Measurements from ENCODE around the gene ADAP2. TPM values are rescaled to one million over a fixed set of nuclear protein-coding genes. Genes with fewer than 3 reads are reported as not detected.

ADAP2 gene
- total RNA-seq, 1 experiment from 2014 or later: 1.2 TPM

DNA sequence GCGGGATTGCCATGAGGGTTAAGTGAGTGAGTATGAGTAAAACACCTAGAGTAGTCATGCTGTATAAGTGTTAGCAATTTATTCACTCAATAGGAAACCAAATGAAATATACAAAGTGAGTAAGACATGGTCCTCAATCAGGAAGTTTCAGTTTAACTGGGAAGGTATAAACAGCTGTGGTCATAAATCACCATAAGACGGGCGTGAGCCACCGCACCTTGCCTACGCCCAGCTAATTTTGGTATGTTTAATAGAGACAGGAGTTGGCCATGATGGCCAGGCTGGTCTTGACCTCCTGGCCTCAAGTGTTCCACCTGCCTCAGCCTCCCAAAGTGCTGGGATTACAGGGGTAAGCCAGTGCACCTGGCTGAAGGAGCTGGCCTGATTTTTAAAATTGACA is 76.1 kb downstream of the ADAP2 start:
- H3K9me3 Mint-ChIP-seq: no peaks in the 10 kb centered on the region
- POLR2A ChIA-PET: no interaction called here
- no peaks in the 10 kb centered on the region for H3K27me3 Mint-ChIP-seq (ENCODE audit: low read depth)
- DNase-seq (ENCODE audit: low spot score) (no peak), ATAC-seq (no peak)
- H3K4me1 Mint-ChIP-seq: no peaks in the 10 kb centered on the region
- H3K27ac Mint-ChIP-seq: no peak overlapping the region
- CTCF ChIA-PET: no interaction called here
- peaks cover 22% of the 10 kb centered on the region for H3K36me3 Mint-ChIP-seq
- TF ChIP-seq, protein P1, sequence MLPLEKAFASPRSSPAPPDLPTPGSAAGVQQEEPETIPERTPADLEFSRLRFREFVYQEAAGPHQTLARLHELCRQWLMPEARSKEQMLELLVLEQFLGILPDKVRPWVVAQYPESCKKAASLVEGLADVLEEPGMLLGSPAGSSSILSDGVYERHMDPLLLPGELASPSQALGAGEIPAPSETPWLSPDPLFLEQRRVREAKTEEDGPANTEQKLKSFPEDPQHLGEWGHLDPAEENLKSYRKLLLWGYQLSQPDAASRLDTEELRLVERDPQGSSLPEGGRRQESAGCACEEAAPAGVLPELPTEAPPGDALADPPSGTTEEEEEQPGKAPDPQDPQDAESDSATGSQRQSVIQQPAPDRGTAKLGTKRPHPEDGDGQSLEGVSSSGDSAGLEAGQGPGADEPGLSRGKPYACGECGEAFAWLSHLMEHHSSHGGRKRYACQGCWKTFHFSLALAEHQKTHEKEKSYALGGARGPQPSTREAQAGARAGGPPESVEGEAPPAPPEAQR (CRISPR knock-in tag; IDR thresholded peaks at IDR 0.05): no peak
- TF ChIP-seq FOXK1 (CRISPR knock-in tag; IDR thresholded peaks at IDR 0.05) (no peak), ETV6 (CRISPR knock-in tag; IDR thresholded peaks at IDR 0.05) (no peak), ZNF219 (CRISPR knock-in tag; IDR thresholded peaks at IDR 0.05; ENCODE audit: borderline replicate concordance) (no peak), ZNF317 (CRISPR knock-in tag; IDR thresholded peaks at IDR 0.05; ENCODE audit: borderline replicate concordance, low read depth) (no peak), SMAD3 (CRISPR knock-in tag; IDR thresholded peaks at IDR 0.05; ENCODE audit: borderline replicate concordance) (no peak), TCF7 (CRISPR knock-in tag; IDR thresholded peaks at IDR 0.05; ENCODE audit: low read depth) (no peak)
- TF ChIP-seq, protein P2, sequence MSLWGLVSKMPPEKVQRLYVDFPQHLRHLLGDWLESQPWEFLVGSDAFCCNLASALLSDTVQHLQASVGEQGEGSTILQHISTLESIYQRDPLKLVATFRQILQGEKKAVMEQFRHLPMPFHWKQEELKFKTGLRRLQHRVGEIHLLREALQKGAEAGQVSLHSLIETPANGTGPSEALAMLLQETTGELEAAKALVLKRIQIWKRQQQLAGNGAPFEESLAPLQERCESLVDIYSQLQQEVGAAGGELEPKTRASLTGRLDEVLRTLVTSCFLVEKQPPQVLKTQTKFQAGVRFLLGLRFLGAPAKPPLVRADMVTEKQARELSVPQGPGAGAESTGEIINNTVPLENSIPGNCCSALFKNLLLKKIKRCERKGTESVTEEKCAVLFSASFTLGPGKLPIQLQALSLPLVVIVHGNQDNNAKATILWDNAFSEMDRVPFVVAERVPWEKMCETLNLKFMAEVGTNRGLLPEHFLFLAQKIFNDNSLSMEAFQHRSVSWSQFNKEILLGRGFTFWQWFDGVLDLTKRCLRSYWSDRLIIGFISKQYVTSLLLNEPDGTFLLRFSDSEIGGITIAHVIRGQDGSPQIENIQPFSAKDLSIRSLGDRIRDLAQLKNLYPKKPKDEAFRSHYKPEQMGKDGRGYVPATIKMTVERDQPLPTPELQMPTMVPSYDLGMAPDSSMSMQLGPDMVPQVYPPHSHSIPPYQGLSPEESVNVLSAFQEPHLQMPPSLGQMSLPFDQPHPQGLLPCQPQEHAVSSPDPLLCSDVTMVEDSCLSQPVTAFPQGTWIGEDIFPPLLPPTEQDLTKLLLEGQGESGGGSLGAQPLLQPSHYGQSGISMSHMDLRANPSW (CRISPR knock-in tag; conservative IDR thresholded peaks at IDR 0.05; ENCODE audit: low read depth): no peak
- TF ChIP-seq, protein P3, sequence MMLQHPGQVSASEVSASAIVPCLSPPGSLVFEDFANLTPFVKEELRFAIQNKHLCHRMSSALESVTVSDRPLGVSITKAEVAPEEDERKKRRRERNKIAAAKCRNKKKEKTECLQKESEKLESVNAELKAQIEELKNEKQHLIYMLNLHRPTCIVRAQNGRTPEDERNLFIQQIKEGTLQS (CRISPR knock-in tag; conservative IDR thresholded peaks at IDR 0.05): no peak
- TF ChIP-seq, protein P4, sequence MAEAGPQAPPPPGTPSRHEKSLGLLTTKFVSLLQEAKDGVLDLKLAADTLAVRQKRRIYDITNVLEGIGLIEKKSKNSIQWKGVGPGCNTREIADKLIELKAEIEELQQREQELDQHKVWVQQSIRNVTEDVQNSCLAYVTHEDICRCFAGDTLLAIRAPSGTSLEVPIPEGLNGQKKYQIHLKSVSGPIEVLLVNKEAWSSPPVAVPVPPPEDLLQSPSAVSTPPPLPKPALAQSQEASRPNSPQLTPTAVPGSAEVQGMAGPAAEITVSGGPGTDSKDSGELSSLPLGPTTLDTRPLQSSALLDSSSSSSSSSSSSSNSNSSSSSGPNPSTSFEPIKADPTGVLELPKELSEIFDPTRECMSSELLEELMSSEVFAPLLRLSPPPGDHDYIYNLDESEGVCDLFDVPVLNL (CRISPR knock-in tag; IDR thresholded peaks at IDR 0.05; ENCODE audit: borderline replicate concordance, low read depth): no peak
- TF ChIP-seq, protein P5, sequence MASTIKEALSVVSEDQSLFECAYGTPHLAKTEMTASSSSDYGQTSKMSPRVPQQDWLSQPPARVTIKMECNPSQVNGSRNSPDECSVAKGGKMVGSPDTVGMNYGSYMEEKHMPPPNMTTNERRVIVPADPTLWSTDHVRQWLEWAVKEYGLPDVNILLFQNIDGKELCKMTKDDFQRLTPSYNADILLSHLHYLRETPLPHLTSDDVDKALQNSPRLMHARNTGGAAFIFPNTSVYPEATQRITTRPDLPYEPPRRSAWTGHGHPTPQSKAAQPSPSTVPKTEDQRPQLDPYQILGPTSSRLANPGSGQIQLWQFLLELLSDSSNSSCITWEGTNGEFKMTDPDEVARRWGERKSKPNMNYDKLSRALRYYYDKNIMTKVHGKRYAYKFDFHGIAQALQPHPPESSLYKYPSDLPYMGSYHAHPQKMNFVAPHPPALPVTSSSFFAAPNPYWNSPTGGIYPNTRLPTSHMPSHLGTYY (CRISPR knock-in tag; IDR thresholded peaks at IDR 0.05): no peak
- TF ChIP-seq, protein P6, sequence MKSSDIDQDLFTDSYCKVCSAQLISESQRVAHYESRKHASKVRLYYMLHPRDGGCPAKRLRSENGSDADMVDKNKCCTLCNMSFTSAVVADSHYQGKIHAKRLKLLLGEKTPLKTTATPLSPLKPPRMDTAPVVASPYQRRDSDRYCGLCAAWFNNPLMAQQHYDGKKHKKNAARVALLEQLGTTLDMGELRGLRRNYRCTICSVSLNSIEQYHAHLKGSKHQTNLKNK (CRISPR knock-in tag; IDR thresholded peaks at IDR 0.05): no peak
- TF ChIP-seq, protein P7, sequence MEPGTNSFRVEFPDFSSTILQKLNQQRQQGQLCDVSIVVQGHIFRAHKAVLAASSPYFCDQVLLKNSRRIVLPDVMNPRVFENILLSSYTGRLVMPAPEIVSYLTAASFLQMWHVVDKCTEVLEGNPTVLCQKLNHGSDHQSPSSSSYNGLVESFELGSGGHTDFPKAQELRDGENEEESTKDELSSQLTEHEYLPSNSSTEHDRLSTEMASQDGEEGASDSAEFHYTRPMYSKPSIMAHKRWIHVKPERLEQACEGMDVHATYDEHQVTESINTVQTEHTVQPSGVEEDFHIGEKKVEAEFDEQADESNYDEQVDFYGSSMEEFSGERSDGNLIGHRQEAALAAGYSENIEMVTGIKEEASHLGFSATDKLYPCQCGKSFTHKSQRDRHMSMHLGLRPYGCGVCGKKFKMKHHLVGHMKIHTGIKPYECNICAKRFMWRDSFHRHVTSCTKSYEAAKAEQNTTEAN (CRISPR knock-in tag; IDR thresholded peaks at IDR 0.05): no peak
- TF ChIP-seq, protein P8, sequence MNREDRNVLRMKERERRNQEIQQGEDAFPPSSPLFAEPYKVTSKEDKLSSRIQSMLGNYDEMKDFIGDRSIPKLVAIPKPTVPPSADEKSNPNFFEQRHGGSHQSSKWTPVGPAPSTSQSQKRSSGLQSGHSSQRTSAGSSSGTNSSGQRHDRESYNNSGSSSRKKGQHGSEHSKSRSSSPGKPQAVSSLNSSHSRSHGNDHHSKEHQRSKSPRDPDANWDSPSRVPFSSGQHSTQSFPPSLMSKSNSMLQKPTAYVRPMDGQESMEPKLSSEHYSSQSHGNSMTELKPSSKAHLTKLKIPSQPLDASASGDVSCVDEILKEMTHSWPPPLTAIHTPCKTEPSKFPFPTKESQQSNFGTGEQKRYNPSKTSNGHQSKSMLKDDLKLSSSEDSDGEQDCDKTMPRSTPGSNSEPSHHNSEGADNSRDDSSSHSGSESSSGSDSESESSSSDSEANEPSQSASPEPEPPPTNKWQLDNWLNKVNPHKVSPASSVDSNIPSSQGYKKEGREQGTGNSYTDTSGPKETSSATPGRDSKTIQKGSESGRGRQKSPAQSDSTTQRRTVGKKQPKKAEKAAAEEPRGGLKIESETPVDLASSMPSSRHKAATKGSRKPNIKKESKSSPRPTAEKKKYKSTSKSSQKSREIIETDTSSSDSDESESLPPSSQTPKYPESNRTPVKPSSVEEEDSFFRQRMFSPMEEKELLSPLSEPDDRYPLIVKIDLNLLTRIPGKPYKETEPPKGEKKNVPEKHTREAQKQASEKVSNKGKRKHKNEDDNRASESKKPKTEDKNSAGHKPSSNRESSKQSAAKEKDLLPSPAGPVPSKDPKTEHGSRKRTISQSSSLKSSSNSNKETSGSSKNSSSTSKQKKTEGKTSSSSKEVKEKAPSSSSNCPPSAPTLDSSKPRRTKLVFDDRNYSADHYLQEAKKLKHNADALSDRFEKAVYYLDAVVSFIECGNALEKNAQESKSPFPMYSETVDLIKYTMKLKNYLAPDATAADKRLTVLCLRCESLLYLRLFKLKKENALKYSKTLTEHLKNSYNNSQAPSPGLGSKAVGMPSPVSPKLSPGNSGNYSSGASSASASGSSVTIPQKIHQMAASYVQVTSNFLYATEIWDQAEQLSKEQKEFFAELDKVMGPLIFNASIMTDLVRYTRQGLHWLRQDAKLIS (CRISPR knock-in tag; IDR thresholded peaks at IDR 0.05; ENCODE audit: borderline replicate concordance): no peak
- TF ChIP-seq, protein P9, sequence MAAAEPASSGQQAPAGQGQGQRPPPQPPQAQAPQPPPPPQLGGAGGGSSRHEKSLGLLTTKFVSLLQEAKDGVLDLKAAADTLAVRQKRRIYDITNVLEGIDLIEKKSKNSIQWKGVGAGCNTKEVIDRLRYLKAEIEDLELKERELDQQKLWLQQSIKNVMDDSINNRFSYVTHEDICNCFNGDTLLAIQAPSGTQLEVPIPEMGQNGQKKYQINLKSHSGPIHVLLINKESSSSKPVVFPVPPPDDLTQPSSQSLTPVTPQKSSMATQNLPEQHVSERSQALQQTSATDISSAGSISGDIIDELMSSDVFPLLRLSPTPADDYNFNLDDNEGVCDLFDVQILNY (CRISPR knock-in tag; IDR thresholded peaks at IDR 0.05): no peak
- no peak overlapping the region for H3K4me3 Mint-ChIP-seq

All from WTC11 (cell line).